OCI-LY7 (cell line): ENCODE results near the gene OTOG.

Source experiments
- EZH2phosphoT487 ChIP-seq: fragments of 200-600 bp; sonication (generic); IDR thresholded peaks from 2 replicates; pipeline ENCODE4 v1.6.1; 2018; ENCODE audit warnings: low read depth, borderline replicate concordance, mild to moderate bottlenecking, mixed run types, antibody characterized with exemption, low read length, moderate library complexity, mixed read lengths
- TF ChIP-seq, protein P1 (sequence below): fragments of 200-600 bp; sonication (generic); conservative IDR thresholded peaks from 2 replicates; pipeline ENCODE4 v1.5.1; 2014; ENCODE audit warnings: mild to moderate bottlenecking, antibody characterized with exemption, low read length, moderate library complexity, mixed read lengths

- TF ChIP-seq, protein P1, sequence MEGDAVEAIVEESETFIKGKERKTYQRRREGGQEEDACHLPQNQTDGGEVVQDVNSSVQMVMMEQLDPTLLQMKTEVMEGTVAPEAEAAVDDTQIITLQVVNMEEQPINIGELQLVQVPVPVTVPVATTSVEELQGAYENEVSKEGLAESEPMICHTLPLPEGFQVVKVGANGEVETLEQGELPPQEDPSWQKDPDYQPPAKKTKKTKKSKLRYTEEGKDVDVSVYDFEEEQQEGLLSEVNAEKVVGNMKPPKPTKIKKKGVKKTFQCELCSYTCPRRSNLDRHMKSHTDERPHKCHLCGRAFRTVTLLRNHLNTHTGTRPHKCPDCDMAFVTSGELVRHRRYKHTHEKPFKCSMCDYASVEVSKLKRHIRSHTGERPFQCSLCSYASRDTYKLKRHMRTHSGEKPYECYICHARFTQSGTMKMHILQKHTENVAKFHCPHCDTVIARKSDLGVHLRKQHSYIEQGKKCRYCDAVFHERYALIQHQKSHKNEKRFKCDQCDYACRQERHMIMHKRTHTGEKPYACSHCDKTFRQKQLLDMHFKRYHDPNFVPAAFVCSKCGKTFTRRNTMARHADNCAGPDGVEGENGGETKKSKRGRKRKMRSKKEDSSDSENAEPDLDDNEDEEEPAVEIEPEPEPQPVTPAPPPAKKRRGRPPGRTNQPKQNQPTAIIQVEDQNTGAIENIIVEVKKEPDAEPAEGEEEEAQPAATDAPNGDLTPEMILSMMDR, result no peak
- no peak for TF ChIP-seq EZH2phosphoT487
Measured at GRCh38 chr11:17636721-17637120, 89.7 kb downstream of the OTOG start.
